GM20431 (cell line): Measurements from ENCODE around the gene PLA2G5.
"Not testable (repeated sequence)": the region's sequence is repeated elsewhere in the genome, so short reads cannot be mapped to it uniquely, and the experiment has no call there.

Source experiments
- in situ Hi-C: fragments of 300-500 bp; cut with MseI, MboI; formaldehyde crosslinking; loops from one replicate; pipeline ENCODE4 v1.15.0; 2020; ENCODE audit warnings: low sequenced_read_pairs; ENCODE audit not compliant: unreplicated experiment

PLA2G5 gene

DNA sequence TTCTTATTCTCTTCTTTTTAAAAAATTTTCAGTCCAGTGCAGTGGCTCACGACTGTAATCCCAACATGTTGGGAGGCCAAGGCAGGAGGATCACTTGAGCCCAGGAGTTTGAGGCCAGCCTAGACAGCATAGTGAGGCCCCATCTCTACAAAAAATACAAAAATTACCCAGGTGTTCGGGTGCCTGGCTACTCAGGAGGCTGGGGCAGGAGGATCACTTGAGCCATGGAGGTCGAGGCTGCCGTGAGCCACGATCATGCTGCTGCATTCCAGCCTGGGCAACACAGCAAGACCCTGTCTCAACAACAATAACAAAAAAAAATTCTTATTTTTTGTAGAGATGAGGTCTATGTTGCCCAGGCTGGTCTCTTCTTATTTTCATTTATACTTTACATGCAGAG is 41.5 kb downstream of the PLA2G5 start:
- in situ Hi-C loops: no loop called here

DNA sequence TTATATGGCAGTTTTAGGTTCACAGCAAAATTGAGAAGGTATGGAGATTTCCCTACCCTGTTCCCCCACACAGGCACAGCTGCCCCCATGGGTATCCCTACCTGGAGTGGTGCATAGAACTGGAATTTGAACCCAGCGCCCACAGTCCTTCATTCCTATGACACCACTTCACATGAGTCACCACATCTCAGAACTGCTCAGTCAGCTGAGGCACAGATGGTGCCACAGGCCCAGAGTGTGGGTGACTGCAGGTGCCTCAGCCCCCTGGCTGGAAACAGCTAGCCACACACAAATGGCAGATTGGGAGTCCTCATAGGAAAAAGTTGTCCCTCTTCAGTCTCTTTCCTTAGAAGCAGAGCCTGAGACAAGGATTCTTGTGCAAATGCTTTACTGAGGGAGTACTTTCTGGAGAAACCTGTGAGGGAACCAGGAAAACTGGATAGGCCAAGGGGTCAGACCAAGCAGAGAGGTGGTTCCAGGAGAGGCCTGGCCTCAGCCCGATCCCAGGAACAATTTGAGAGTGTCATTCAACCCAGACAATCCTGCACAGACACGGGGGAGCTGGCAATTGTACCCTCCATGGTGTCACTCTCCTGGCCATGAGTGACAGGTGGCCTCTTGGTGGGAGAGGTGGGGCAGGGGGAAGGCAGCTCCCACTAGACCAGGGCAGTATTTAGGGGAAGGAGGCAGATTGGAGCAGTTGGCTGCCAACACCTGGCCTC is 42.4 kb downstream of the PLA2G5 start:
- in situ Hi-C loops: no loop called here

DNA sequence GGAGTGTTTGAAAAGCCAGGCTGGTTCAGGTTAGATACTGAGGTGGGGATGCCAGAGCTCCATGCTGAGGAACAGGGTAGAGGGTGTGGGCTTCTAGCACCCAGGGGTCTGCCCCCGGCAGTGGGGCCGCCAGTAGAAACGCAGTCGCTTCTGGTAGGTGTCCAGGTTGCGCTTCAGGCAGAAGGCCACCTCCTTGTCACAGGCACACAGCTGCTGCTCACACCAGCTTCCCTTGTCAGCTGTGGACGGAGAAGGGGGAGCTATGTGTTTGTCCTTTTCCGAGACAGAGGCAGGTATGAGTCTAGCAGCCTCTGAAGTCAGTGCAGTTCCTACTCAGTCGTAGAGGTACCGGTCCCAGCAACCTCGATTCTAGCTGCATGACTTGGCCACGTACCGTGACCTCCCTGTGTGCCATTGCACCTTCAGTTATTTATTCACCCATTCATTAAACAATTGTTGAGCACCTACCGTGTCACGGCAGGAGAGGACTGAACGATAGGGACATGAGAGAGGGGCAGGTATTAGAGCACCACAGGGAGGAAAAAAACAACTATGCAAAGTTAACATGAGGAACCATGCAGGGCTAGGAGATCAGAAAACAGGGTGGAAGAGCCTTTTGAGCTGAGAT is 44.1 kb downstream of the PLA2G5 start:
- in situ Hi-C loops: no loop called here

DNA sequence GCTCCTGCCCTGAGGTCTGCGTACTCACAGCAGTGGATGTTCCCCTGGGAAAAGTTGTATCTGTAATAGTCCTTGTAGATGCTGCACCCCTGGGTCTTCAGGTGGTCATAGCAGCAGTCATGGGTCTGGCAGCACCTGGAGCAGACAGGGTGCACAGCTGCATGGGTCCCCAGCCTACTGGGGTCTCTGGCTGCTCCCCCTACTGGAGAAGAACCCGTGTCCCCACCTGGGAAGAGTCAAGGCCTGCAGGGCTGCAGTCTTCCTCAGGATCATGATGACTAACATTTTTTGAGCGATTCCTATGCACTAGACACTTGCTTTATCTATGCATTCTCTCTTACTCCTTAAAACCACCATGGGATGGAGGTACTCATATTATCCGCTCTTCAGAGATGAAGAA is 45.5 kb downstream of the PLA2G5 start:
- in situ Hi-C loops: no loop called here

DNA sequence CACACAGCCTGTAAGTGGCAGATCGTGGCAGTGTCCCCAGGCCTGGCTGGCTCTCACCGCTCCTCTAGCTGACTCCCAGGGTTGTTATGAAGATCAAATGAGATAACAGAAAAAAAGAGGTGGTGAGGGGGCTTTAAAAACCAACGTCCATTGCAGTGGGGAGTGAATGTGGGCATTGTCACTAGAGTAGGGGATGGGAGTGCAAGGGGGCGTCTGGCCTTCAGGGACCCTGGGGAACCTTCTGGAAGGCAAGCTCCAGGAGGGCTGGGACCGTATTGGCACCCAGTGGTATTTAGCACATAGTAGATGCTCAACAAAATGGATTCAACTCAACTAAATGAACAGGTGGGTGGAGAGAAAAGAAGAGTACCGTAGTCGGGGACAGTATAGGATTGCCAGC is 45.9 kb downstream of the PLA2G5 start:
- in situ Hi-C loops: no loop called here

DNA sequence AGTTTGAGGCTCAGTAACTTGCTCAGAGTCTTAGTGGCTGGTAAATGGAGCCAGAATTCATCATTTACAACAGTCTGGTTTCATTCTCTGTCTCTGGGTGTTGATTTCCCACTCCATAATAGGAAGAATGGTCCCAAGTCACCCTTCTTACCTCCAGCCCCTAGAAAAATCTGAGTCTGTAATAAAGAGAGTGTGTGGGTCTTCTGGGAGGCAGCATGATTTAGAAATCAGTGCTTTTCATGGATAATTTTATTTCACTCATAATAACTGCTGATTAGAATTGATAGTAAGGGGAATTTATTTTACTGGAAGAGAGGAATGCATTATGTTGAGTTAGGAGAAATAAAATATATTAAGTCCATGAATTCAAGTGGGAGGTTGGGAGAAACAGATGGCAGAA is 47.2 kb downstream of the PLA2G5 start:
- in situ Hi-C loops: no loop called here

DNA sequence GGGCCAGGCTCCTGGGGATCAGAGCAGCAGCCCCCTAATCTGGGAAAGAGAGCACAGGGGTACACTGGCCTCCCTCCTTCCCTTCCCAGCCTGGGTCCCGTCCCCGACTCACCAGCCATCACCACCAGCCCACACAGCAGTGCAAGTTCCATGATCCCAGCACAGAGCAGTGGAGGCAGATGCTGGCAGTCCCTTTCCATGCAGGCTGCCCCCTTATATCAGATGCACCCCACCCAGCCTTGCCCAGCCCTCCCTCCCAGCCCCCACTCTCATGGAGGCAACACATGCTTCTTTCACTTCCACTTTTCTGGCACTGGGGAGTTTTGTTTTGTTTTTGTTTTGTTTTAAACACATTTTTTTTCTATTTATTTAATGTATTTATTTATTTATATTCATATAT is 49.4 kb downstream of the PLA2G5 start, which contains the start of gene PLA2G2D:
Gene PLA2G2D, minus strand, starts transcription at position 190 of the 400 bp plus-strand sequence. Its CDS starts 38 bp downstream, at position 152.
- in situ Hi-C loops: no loop called here

DNA sequence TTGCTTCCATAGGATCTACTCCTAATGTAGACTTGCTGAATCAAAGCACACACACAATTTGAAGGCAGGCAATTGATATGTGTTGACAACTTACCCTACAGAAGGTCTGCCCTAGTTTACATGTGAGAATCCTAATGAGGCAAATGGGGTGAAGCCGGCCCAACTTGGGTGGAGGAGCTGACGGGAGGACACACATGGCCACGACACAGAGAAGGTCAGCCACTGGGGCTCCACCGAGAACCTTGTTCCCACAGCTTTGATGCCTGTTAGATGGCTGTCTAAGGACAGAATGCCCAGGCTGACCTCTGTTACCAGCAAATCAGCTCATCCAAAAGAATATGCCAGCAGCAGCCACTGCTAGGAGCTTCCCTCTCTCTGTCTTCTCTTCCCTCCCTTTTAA is 50.8 kb downstream of the PLA2G5 start:
- in situ Hi-C loops: no loop called here

DNA sequence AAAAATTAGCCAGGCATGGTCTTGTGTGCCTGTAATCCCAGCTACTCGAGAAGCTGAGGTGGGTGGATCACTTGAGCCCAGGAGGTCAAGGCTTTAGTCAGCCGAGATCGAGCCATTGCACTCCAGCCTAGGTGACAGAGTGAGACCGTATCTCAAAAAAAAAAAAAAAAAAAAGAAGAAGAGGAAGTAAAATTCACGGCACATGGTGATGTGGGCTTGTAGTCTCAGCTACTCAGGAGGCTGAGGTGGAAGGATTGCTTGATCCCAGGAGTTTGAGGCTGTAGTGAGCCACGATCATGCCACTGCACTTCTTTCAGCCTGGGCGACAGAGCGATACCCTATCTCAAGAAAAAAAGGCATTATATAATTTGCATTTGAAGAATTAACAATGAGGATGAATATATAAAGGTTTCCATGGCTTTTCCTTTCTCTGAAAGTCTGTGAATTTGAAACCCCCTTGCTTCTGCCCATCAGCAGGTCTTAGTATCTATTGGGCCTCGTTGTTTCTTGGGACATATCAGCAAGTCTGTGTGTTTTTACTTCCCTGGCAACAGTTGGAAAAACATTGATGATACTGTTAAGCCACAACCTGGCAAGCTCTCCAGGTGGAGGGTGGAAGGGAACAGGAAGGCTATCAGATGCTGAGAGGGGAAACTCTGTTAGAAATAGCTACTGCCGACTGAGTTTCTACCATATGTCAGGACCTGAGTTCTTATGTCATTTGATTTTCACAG is 53.9 kb downstream of the PLA2G5 start:
- in situ Hi-C loops: no loop called here

DNA sequence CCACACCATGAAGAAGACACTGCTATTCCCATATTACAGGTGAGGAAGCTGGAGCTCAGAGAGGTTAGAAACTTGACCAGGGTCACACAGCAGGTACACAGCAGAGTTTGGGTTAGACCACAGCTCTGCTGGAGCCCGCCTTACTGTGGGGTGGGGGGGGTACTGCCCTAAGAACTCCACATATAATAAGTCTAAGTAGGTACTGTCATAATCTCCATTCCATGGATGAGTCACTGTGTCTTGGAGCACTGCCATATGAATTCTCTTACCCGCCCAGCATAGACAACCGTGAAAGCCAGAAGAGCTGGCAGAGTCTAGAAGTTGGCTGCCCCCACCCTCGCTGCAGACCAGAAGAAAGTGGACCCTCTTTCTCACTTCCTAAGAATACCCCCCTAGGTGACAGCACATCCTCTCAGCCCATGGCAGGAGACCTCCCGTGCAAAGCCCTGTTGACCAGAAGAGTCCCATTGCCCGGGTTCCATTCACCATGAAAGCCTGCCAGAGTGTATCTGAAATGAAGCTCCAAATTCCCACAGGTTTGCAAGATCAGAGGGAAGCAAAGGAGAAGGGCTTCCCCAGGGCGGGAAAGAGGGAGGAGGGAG is 54.6 kb downstream of the PLA2G5 start:
- in situ Hi-C loops: no loop called here

DNA sequence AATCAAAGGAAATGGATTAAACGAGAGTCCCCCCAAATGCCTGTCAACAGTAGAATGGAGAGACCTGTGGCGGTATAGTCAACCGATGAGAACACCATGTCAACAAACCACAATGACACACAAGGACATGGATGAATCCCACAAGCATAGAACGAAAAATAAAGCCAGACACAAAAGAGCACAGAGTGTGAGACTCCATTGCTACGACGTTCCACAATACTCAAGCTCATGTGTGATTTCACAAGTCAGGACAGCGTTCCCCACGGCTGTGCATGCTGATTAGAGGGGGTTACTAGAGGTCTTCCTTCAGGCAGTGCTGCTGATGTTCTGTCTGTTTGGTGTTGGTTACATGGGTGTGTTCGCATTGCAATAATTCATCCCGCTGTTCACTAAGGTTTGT is 55.1 kb downstream of the PLA2G5 start:
- in situ Hi-C loops: no loop called here

DNA sequence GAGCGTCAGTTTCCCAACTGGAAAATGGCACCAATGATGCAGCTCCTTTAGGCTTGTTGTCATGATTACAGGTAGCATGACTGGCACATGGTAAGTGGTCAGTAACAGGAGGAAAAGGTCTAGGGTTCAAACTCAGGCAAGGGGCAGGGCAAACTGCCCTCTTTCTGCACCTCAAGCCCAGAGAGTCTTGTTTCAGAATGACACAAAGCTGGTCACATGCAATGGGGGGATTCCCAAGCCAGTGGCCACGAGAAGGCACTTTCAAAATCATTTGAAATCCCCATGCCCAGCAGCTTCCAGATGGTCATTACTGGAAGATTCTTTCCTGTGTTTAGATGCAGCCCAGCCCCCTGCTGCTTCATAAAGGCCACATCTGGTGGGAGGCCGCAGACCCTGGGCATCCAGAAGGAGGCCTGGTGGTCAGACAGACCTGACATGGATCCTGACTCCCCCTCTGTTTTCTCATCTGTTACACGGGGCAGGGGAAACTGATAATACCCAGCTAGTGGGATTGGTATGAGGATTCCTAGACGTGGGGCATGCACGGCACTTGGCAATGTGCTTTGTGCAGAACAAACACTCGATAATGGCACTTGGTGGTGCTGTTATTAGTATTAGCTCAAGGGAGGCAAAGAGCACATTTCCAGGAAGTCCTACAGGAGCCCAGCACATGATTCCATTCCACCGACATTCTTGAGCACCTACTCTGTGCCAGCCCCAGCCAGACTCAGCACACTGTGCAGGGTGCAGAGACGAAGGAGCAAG is 56.2 kb downstream of the PLA2G5 start:
- in situ Hi-C loops: no loop called here

DNA sequence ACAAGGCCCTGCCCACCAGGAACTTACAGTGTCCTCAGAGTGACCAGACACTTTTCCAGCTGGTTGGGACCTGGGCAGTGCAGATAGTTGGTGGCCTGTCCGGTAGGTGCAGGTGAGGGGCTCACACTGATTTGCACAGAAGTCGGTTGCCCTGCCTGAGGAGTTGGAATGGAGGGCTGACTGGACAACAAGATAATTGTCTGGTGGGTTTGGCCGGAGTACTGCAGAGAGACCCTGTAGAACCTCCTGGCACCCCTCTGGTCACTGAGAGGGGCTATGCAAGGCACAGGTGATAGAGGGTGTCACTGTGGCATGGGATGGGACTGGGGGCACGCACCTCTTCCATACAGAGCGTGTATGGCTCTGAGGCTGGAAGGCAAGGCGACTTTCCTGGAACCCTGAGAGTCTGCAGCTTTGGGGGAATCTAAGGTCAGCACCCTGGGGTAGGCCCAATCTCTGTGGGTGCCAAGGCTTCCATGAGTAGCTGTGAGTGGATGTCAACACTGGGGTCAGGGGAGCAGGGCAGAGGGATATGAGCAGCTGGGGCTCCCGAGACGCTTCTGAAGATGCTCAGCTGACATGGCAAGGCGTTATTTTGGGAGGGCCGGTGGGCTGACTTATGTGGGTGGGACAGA is 56.9 kb downstream of the PLA2G5 start:
- in situ Hi-C loops: no loop called here

DNA sequence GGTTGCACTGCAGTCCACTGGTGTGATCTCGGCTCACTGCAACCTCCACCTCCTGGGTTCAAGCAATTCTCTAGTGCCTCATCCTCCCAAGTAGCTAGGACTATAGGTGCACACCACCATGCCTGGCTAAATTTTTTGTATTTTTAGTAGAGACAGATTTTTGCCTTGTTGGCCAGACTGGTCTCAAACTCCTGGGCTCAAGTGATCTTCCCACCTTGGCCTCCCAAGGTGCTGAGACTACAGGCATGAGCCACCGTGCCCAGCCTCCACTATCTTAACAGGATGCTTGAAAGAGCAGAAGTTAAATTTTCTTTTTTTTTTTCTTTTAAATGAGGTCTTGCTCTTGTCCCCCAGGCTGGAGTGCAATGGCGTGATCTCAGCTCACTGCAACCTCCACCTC is 60.5 kb downstream of the PLA2G5 start:
- in situ Hi-C loops: not testable (repeated sequence)

DNA sequence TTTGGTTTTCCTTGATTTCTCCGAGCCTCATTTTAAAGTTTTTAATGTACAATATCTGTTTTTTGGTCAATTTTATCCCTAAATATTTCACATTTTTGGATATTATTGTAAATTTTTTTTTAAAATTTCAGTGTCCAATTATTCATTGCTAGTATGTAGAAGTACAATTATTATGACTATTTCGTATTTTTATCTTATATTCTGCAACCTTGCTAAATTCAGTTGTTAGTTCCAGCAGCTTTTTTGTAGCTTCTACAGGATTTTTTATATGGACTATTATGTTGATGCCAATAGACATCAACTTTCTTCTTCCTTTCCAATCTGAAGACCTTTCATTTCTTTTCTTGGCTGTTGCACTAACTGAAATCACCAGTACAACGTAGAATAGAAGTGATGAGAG is 65.0 kb downstream of the PLA2G5 start:
- in situ Hi-C loops: no loop called here

DNA sequence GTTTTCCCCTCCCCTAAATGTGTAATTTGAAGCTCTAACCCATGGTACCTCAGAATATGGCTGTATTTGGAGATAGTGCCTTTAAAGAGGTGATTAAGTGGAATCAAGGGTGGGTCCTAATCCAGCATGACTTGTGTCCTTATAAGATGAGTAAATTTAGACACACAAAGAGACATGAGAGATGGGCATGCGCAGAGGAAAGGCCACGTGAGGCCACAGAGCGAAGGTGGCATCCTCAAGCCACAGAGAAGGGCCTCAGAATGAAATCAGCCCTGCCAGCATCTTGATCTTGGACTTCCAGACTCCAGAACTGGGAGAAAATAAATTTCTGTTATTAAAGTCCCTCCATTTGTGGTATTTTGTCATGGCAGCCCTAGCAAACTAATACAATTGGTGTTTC is 66.3 kb downstream of the PLA2G5 start:
- in situ Hi-C loops: no loop called here

DNA sequence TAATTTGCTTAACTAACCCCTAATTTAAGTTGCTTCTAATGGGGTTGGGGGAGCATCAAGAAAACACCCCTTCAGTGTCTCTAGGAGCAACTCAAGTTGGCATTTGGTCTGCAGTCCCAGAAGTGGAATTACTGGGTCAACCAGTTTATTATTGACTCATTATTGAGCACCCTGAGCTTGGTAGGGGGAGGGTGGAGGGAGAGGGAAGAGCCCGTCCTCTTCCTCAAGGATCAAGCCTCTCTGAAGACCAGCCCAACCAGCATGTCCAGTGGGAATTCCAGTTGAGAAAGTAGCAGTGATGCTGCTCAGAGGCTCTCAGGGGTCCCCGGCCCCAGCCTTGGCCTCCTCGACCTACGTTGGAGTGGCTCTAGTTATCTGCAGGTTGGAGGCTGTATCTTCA is 67.1 kb downstream of the PLA2G5 start:
- in situ Hi-C loops: no loop called here

DNA sequence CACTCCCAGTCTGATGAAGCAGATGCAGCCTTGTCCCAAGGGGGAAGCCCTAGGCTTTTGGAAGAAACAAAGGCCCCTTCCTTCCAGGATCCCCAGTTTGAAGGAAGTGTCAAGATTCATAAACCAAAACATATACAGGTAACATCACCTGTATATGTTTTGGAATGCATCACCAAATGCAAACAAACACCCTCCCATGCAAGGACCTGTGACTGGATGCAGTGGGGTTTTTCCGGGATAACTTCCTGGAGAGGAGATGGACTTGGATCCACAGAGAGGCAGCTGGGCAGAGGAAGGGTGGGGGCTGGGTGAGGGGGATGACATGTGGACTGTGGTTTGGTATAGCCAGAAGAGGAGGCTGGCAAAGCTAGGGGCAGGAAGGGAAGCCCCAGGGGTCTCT is 67.6 kb downstream of the PLA2G5 start:
- in situ Hi-C loops: no loop called here

DNA sequence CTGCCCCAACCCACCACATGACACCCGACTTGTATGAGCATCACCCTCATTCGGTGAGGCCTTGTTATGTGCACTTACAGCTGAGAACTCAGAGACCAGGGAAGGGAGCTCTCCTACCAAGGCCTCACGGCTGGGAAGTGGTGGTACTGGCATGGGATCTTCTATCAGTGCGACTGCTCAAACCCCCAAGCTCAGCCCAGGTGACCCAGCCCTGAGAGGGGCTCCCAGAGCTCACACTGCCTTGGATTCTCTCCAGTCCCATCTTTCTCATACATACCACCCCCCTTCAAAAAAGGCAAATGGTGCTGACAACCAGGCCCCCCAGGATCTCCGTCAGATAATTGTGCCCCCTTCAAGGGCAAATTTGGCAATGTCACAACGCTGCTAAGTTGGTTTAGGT is 68.4 kb downstream of the PLA2G5 start:
- in situ Hi-C loops: no loop called here
